HEK293 (cell line): ENCODE measurements around the gene MTARC1.

ENCODE experiments used
- CTCF ChIA-PET: fragments of 350-600 bp; formaldehyde crosslinking; extraction: SDS; loops from one replicate; lab custom pipeline; 2021; ENCODE audit warnings: antibody characterized with exemption; lab: Yijun Ruan, JAX
- POLR2A ChIA-PET: fragments of 300-600 bp; formaldehyde crosslinking; extraction: SDS; loops from one replicate; lab custom pipeline; 2020; ENCODE audit warnings: antibody characterized with exemption, inconsistent platforms; lab: Yijun Ruan, JAX
- H3K27ac ChIP-seq: fragments of 200-500 bp; sonication (Bioruptor generic); 2 replicates; pipeline ENCODE4 v1.5.1; 2014; ENCODE audit warnings: low read depth, low read length, control low read depth, inconsistent platforms; ENCODE audit errors: extremely low read depth
- H3K36me3 ChIP-seq, 2 experiments: fragments of 200-500 bp in 1 of 2; sonication (Bioruptor generic) in 1 of 2; 1 replicate in 1 of 2; 2 replicates in 1 of 2; pipeline ENCODE4 v1.5.1; 2014 to 2017; ENCODE audit warnings: inconsistent platforms in 2 of 2, low read length in 2 of 2; ENCODE audit not compliant: control insufficient read depth in 2 of 2, insufficient read depth in 1 of 2
- H3K4me1 ChIP-seq: fragments of 200-500 bp; sonication (Bioruptor generic); 2 replicates; pipeline ENCODE4 v1.5.1; 2014; ENCODE audit warnings: mild to moderate bottlenecking, low read length, inconsistent platforms; ENCODE audit not compliant: control insufficient read depth, insufficient read depth
- H3K4me3 ChIP-seq: 2 replicates; pipeline ENCODE4 v1.5.1; 2011; ENCODE audit warnings: low read depth, mild to moderate bottlenecking, control low read depth, low read length, moderate library complexity
- H3K9me3 ChIP-seq: fragments of 200-500 bp; sonication (Bioruptor generic); 2 replicates; pipeline ENCODE4 v1.5.1; 2014; ENCODE audit warnings: low read depth, low read length, inconsistent platforms; ENCODE audit not compliant: control insufficient read depth, insufficient read depth
- SP3 ChIP-seq: fragments of 450-650 bp; formaldehyde crosslinking; IDR thresholded peaks from 2 replicates; pipeline ENCODE4 v1.5.1; 2016; ENCODE audit warnings: missing biosample characterization, missing genetic modification characterization
- ZIC2 ChIP-seq: fragments of 450-650 bp; formaldehyde crosslinking; IDR thresholded peaks from 2 replicates; pipeline ENCODE4 v1.5.1; 2016; ENCODE audit warnings: missing biosample characterization, missing genetic modification characterization
- ZNF214 ChIP-seq: fragments of 450-650 bp; formaldehyde crosslinking; IDR thresholded peaks from 2 replicates; pipeline ENCODE4 v1.5.1; 2017; ENCODE audit warnings: missing biosample characterization, mild to moderate bottlenecking, missing genetic modification characterization, borderline replicate concordance
- ZNF274 ChIP-seq, 2 experiments: fragments of 200-500 bp in 1 of 2; fragments of 450-650 bp in 1 of 2; sonication (Bioruptor generic) in 1 of 2; formaldehyde crosslinking in 1 of 2; IDR thresholded peaks; 2 replicates each; pipeline versions ENCODE4 v1.5.1 to v1.6.1; 2014 to 2016; ENCODE audit warnings: borderline replicate concordance in 1 of 2, inconsistent platforms in 1 of 2, low read length in 1 of 2, missing biosample characterization in 1 of 2, missing genetic modification characterization in 1 of 2
- ZNF610 ChIP-seq: fragments of 450-650 bp; formaldehyde crosslinking; IDR thresholded peaks from 2 replicates; pipeline ENCODE4 v1.5.1; 2016; ENCODE audit warnings: missing biosample characterization, missing genetic modification characterization, borderline replicate concordance
- ZNF658 ChIP-seq: fragments of 450-650 bp; formaldehyde crosslinking; IDR thresholded peaks from 2 replicates; pipeline ENCODE4; 2016; ENCODE audit warnings: missing biosample characterization, missing genetic modification characterization
- ZNF707 ChIP-seq: fragments of 450-650 bp; formaldehyde crosslinking; IDR thresholded peaks from 2 replicates; pipeline ENCODE4 v1.5.1; 2016; ENCODE audit warnings: missing biosample characterization, missing genetic modification characterization
- ZNF768 ChIP-seq: fragments of 450-650 bp; formaldehyde crosslinking; IDR thresholded peaks from 2 replicates; pipeline ENCODE4 v1.5.1; 2018; ENCODE audit warnings: missing biosample characterization, mild to moderate bottlenecking, missing genetic modification characterization
- ZNF777 ChIP-seq: fragments of 450-650 bp; formaldehyde crosslinking; IDR thresholded peaks from 2 replicates; pipeline ENCODE4 v1.5.1; 2017; ENCODE audit warnings: missing biosample characterization, missing genetic modification characterization, borderline replicate concordance
- ZNF785 ChIP-seq: fragments of 450-650 bp; formaldehyde crosslinking; IDR thresholded peaks from 2 replicates; pipeline ENCODE4 v1.5.1; 2016; ENCODE audit warnings: missing biosample characterization, missing genetic modification characterization
- TF ChIP-seq, protein P1 (sequence below): fragments of 450-650 bp; formaldehyde crosslinking; IDR thresholded peaks from 2 replicates; pipeline ENCODE4 v1.5.1; 2016; ENCODE audit warnings: missing biosample characterization, missing genetic modification characterization
- TF ChIP-seq, protein P2 (sequence below): fragments of 450-650 bp; formaldehyde crosslinking; IDR thresholded peaks from 2 replicates; pipeline ENCODE4 v1.5.1; 2016; ENCODE audit warnings: missing biosample characterization, missing genetic modification characterization
- TF ChIP-seq, protein P3 (sequence below): fragments of 450-650 bp; formaldehyde crosslinking; conservative IDR thresholded peaks from 2 replicates; pipeline ENCODE4 v1.5.1; 2016; ENCODE audit warnings: low read depth, missing biosample characterization, missing genetic modification characterization
- TF ChIP-seq, protein P4 (sequence below): fragments of 450-650 bp; formaldehyde crosslinking; IDR thresholded peaks from 2 replicates; pipeline ENCODE4; 2016; ENCODE audit warnings: missing biosample characterization, missing genetic modification characterization

The MTARC1 gene

DNA sequence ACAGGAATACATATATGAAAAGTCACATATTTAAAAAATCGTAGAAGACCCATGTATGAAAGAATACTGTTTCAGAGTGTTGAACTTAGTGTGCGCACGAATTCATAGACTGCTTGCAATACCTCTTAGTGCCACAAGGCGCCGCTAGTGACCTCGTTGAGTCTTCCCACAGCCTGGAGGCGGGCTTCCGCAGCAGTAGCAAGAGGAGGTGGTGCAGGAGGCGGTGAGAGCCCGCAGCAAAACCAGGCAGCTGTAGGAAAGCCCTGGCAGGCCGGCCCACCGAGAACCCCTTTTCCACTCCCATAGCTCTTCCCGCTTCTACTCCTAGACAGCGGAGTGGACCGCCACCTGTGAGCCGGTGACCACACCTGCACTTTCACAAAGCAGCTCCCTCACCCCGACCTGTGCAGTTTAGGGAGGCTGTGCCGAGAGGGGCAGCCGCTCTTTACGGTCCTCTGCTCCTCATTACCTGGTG is 23.5 kb downstream of the MTARC1 start (continued):
- TF ChIP-seq, protein P1, sequence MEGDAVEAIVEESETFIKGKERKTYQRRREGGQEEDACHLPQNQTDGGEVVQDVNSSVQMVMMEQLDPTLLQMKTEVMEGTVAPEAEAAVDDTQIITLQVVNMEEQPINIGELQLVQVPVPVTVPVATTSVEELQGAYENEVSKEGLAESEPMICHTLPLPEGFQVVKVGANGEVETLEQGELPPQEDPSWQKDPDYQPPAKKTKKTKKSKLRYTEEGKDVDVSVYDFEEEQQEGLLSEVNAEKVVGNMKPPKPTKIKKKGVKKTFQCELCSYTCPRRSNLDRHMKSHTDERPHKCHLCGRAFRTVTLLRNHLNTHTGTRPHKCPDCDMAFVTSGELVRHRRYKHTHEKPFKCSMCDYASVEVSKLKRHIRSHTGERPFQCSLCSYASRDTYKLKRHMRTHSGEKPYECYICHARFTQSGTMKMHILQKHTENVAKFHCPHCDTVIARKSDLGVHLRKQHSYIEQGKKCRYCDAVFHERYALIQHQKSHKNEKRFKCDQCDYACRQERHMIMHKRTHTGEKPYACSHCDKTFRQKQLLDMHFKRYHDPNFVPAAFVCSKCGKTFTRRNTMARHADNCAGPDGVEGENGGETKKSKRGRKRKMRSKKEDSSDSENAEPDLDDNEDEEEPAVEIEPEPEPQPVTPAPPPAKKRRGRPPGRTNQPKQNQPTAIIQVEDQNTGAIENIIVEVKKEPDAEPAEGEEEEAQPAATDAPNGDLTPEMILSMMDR (tag by site-specific recombination): no peak
- TF ChIP-seq, protein P2, sequence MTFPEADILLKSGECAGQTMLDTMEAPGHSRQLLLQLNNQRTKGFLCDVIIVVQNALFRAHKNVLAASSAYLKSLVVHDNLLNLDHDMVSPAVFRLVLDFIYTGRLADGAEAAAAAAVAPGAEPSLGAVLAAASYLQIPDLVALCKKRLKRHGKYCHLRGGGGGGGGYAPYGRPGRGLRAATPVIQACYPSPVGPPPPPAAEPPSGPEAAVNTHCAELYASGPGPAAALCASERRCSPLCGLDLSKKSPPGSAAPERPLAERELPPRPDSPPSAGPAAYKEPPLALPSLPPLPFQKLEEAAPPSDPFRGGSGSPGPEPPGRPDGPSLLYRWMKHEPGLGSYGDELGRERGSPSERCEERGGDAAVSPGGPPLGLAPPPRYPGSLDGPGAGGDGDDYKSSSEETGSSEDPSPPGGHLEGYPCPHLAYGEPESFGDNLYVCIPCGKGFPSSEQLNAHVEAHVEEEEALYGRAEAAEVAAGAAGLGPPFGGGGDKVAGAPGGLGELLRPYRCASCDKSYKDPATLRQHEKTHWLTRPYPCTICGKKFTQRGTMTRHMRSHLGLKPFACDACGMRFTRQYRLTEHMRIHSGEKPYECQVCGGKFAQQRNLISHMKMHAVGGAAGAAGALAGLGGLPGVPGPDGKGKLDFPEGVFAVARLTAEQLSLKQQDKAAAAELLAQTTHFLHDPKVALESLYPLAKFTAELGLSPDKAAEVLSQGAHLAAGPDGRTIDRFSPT (tag by site-specific recombination): no peak

DNA sequence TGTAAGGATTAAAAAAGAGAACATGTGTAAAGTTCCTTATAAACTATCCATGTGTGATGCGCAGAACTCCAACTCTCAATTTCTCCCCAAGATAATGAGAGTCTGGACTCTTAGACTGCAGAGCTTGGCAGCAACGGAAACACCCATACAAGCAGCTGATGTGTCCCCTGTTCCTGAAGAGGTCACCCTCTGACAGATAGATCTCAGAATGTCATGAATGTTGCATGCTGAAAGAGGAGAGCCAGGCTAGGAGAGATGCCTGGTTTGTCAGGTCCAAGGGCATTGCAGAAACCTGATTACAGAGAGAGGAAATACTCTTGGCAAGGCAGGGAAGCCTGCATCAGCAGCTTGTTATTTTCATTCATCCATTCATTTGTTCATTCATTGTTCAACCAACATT is 24.2 kb downstream of the MTARC1 start:
- Histone ChIP-seq H3K4me3 (no peak overlapping the region), H3K4me1 (no peaks in the 10 kb centered on the region), H3K36me3 (peaks cover 0 to 49% of the 10 kb centered on the region in 2 experiments; a peak in 1 of 3 replicates), H3K27ac (no peak overlapping the region)
- ChIA-PET CTCF (interaction anchor here (0.6 to 3.0 kb wide), 21 partner anchors 16 to 748 kb away, joined by 3 to 20 read pairs (median 4); no protein-coding TSS in a partner anchor), POLR2A (no interaction called here)
- TF ChIP-seq ZNF274 (IDR thresholded peaks at IDR 0.05; ENCODE audit: low read length) (no peak), ZNF274 (tag by site-specific recombination; IDR thresholded peaks at IDR 0.05; ENCODE audit: borderline replicate concordance) (no peak), SP3 (tag by site-specific recombination) (no peak), ZNF610 (tag by site-specific recombination) (no peak), ZNF768 (tag by site-specific recombination) (no peak), ZNF658 (tag by site-specific recombination) (no peak), ZNF777 (tag by site-specific recombination) (no peak), ZIC2 (tag by site-specific recombination) (no peak), ZNF785 (tag by site-specific recombination) (no peak), ZNF214 (tag by site-specific recombination) (no peak), ZNF707 (tag by site-specific recombination) (no peak)
- TF ChIP-seq, protein P3, sequence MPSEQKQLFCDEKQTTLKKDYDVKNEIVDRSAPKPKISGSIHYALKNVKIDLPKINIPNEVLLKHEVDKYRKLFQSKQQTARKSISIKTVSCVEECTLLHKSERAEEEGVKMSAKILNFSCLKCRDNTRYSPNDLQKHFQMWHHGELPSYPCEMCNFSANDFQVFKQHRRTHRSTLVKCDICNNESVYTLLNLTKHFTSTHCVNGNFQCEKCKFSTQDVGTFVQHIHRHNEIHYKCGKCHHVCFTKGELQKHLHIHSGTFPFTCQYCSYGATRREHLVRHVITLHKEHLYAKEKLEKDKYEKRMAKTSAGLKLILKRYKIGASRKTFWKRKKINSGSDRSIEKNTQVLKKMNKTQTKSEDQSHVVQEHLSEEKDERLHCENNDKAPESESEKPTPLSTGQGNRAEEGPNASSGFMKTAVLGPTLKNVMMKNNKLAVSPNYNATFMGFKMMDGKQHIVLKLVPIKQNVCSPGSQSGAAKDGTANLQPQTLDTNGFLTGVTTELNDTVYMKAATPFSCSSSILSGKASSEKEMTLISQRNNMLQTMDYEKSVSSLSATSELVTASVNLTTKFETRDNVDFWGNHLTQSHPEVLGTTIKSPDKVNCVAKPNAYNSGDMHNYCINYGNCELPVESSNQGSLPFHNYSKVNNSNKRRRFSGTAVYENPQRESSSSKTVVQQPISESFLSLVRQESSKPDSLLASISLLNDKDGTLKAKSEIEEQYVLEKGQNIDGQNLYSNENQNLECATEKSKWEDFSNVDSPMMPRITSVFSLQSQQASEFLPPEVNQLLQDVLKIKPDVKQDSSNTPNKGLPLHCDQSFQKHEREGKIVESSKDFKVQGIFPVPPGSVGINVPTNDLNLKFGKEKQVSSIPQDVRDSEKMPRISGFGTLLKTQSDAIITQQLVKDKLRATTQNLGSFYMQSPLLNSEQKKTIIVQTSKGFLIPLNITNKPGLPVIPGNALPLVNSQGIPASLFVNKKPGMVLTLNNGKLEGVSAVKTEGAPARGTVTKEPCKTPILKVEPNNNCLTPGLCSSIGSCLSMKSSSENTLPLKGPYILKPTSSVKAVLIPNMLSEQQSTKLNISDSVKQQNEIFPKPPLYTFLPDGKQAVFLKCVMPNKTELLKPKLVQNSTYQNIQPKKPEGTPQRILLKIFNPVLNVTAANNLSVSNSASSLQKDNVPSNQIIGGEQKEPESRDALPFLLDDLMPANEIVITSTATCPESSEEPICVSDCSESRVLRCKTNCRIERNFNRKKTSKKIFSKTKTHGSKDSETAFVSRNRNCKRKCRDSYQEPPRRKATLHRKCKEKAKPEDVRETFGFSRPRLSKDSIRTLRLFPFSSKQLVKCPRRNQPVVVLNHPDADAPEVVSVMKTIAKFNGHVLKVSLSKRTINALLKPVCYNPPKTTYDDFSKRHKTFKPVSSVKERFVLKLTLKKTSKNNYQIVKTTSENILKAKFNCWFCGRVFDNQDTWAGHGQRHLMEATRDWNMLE (tag by site-specific recombination): no peak
- TF ChIP-seq, protein P4, sequence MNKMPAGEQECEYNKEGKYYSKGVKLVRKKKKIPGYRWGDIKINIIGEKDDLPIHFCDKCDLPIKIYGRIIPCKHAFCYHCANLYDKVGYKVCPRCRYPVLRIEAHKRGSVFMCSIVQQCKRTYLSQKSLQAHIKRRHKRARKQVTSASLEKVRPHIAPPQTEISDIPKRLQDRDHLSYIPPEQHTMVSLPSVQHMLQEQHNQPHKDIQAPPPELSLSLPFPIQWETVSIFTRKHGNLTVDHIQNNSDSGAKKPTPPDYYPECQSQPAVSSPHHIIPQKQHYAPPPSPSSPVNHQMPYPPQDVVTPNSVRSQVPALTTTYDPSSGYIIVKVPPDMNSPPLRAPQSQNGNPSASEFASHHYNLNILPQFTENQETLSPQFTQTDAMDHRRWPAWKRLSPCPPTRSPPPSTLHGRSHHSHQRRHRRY (tag by site-specific recombination): no peak
- TF ChIP-seq, all 188 proteins: peak for 0
- H3K9me3 ChIP-seq: no peaks in the 10 kb centered on the region
